HEK293 (cell line): ENCODE measurements around the gene UBASH3B.
A peak's percentile ranks its signal among the peaks of the same experiment; 100 is the strongest.

Experiments used
- BCL11A ChIP-seq: fragments of 450-650 bp; formaldehyde crosslinking; IDR thresholded peaks from 2 replicates; pipeline ENCODE4 v1.5.1; 2016; ENCODE audit warnings: low read depth, missing biosample characterization, missing genetic modification characterization
- BCL11B ChIP-seq: fragments of 450-650 bp; formaldehyde crosslinking; IDR thresholded peaks from 2 replicates; pipeline ENCODE4 v1.5.1; 2016; ENCODE audit warnings: low read depth, missing biosample characterization, missing genetic modification characterization
- ELK4 ChIP-seq: IDR thresholded peaks from 2 replicates; pipeline ENCODE4 v1.6.1; 2011; ENCODE audit warnings: mild to moderate bottlenecking, low read depth, low read length, borderline replicate concordance
- HOXA7 ChIP-seq: sonication (generic); formaldehyde crosslinking; IDR thresholded peaks from 2 replicates; pipeline ENCODE4 v1.8.1; 2022; ENCODE audit warnings: missing genetic modification reagents, borderline replicate concordance
- KLF7 ChIP-seq: fragments of 450-650 bp; formaldehyde crosslinking; IDR thresholded peaks from 2 replicates; pipeline ENCODE4 v1.5.1; 2016; ENCODE audit warnings: missing biosample characterization, missing genetic modification characterization, borderline replicate concordance
- OSR2 ChIP-seq: fragments of 450-650 bp; formaldehyde crosslinking; IDR thresholded peaks from 2 replicates; pipeline ENCODE4 v1.5.1; 2016; ENCODE audit warnings: missing biosample characterization, missing genetic modification characterization
- PRDM1 ChIP-seq: fragments of 450-650 bp; formaldehyde crosslinking; IDR thresholded peaks from 2 replicates; pipeline ENCODE4; 2016; ENCODE audit warnings: missing biosample characterization, missing genetic modification characterization
- SP3 ChIP-seq: fragments of 450-650 bp; formaldehyde crosslinking; IDR thresholded peaks from 2 replicates; pipeline ENCODE4 v1.5.1; 2016; ENCODE audit warnings: missing biosample characterization, missing genetic modification characterization
- ZNF133 ChIP-seq: fragments of 450-650 bp; formaldehyde crosslinking; IDR thresholded peaks from 2 replicates; pipeline ENCODE4 v1.5.1; 2016; ENCODE audit warnings: missing biosample characterization, missing genetic modification characterization
- ZNF138 ChIP-seq: fragments of 450-650 bp; formaldehyde crosslinking; IDR thresholded peaks from 2 replicates; pipeline ENCODE4 v1.5.1; 2016; ENCODE audit warnings: missing biosample characterization, missing genetic modification characterization, borderline replicate concordance
- ZNF146 ChIP-seq: fragments of 450-650 bp; formaldehyde crosslinking; IDR thresholded peaks from 2 replicates; pipeline ENCODE4 v1.5.1; 2016; ENCODE audit warnings: missing biosample characterization, missing genetic modification characterization
- ZNF214 ChIP-seq: fragments of 450-650 bp; formaldehyde crosslinking; IDR thresholded peaks from 2 replicates; pipeline ENCODE4 v1.5.1; 2017; ENCODE audit warnings: missing biosample characterization, mild to moderate bottlenecking, missing genetic modification characterization, borderline replicate concordance
- ZNF24 ChIP-seq: fragments of 450-650 bp; formaldehyde crosslinking; IDR thresholded peaks from 2 replicates; pipeline ENCODE4 v1.5.1; 2016; ENCODE audit warnings: missing biosample characterization, missing genetic modification characterization
- ZNF248 ChIP-seq: fragments of 450-650 bp; formaldehyde crosslinking; IDR thresholded peaks from 2 replicates; pipeline ENCODE4 v1.5.1; 2017; ENCODE audit warnings: missing biosample characterization, missing genetic modification characterization
- ZNF280C ChIP-seq: fragments of 450-650 bp; formaldehyde crosslinking; IDR thresholded peaks from 2 replicates; pipeline ENCODE4 v1.5.1; 2016; ENCODE audit warnings: missing biosample characterization, missing genetic modification characterization
- ZNF391 ChIP-seq: fragments of 450-650 bp; formaldehyde crosslinking; IDR thresholded peaks from 2 replicates; pipeline ENCODE4 v1.5.1; 2016; ENCODE audit warnings: low read depth, missing biosample characterization, missing genetic modification characterization, borderline replicate concordance
- ZNF394 ChIP-seq: fragments of 450-650 bp; formaldehyde crosslinking; IDR thresholded peaks from 2 replicates; pipeline ENCODE4 v1.5.1; 2016; ENCODE audit warnings: missing biosample characterization, missing genetic modification characterization, mild to moderate bottlenecking, moderate library complexity, borderline replicate concordance
- ZNF416 ChIP-seq: fragments of 450-650 bp; formaldehyde crosslinking; IDR thresholded peaks from 2 replicates; pipeline ENCODE4 v1.5.1; 2016; ENCODE audit warnings: missing biosample characterization, missing genetic modification characterization
- ZNF433 ChIP-seq: fragments of 450-650 bp; formaldehyde crosslinking; IDR thresholded peaks from 2 replicates; pipeline ENCODE4 v1.5.1; 2016; ENCODE audit warnings: missing biosample characterization, missing genetic modification characterization, low read depth
- ZNF549 ChIP-seq: fragments of 450-650 bp; IDR thresholded peaks from 2 replicates; pipeline ENCODE4 v1.5.1; 2018; ENCODE audit warnings: missing biosample characterization, missing genetic modification characterization, mild to moderate bottlenecking, inconsistent platforms, moderate library complexity
- ZNF560 ChIP-seq: fragments of 450-650 bp; formaldehyde crosslinking; IDR thresholded peaks from 2 replicates; pipeline ENCODE4 v1.5.1; 2017; ENCODE audit warnings: missing biosample characterization, missing genetic modification characterization, borderline replicate concordance
- ZNF701 ChIP-seq: fragments of 450-650 bp; formaldehyde crosslinking; IDR thresholded peaks from 2 replicates; pipeline ENCODE4 v1.5.1; 2016; ENCODE audit warnings: missing biosample characterization, missing genetic modification characterization
- ZNF785 ChIP-seq: fragments of 450-650 bp; formaldehyde crosslinking; IDR thresholded peaks from 2 replicates; pipeline ENCODE4 v1.5.1; 2016; ENCODE audit warnings: missing biosample characterization, missing genetic modification characterization
- ZNF791 ChIP-seq: fragments of 450-650 bp; formaldehyde crosslinking; IDR thresholded peaks from 2 replicates; pipeline ENCODE4 v1.5.1; 2016; ENCODE audit warnings: missing biosample characterization, missing genetic modification characterization
- ZSCAN18 ChIP-seq: fragments of 450-650 bp; formaldehyde crosslinking; IDR thresholded peaks from 2 replicates; pipeline ENCODE4 v1.5.1; 2016; ENCODE audit warnings: missing biosample characterization, missing genetic modification characterization
- ZSCAN5A ChIP-seq: fragments of 450-650 bp; formaldehyde crosslinking; IDR thresholded peaks from 2 replicates; pipeline ENCODE4 v1.5.1; 2016; ENCODE audit warnings: missing biosample characterization, missing genetic modification characterization
- TF ChIP-seq, protein P1 (sequence below): fragments of 450-650 bp; formaldehyde crosslinking; IDR thresholded peaks from 2 replicates; pipeline ENCODE4 v1.5.1; 2017; ENCODE audit warnings: missing biosample characterization, missing genetic modification characterization
- TF ChIP-seq, protein P2 (sequence below): fragments of 450-650 bp; formaldehyde crosslinking; IDR thresholded peaks from 2 replicates; pipeline ENCODE4 v1.5.1; 2016; ENCODE audit warnings: missing biosample characterization, missing genetic modification characterization
- TF ChIP-seq, protein P3 (sequence below): fragments of 450-650 bp; formaldehyde crosslinking; IDR thresholded peaks from 2 replicates; pipeline ENCODE4 v1.5.1; 2016; ENCODE audit warnings: missing biosample characterization, missing genetic modification characterization

The UBASH3B gene

DNA sequence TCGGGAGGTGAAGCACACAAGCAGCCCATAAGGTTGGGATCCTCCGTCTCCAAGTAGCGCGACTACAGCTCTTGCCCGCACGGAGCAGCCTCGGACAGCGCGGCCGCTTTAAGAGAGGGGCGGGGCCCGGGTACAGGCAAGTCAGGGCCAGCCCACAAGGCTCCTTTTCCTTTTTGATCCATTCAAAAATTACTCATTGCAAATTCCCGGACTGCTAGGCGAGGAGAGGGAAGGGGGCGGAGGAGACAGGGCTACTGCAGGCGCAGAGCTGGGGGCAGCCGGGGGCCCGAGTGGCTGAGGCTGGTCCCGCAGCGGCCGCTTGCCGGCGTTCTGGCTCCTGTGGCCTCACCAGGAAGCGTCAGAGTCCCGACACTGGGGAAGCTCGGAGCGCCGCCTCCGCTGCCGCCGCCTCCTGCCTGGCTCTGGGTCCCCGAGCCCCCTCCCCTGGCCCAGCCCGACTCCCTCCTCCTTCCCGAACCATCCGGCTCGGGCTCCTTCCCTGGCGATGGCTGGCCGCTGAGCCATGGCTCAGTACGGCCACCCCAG is at the start of gene UBASH3B (continued):
- no peak for TF ChIP-seq ELK4
- TF ChIP-seq ZNF24 (tag by site-specific recombination), result no peak
- 0 out of 2 replicates have a peak, but pooled peaks have one; percentile 33 for TF ChIP-seq ZNF391 (tag by site-specific recombination)
- TF ChIP-seq ZNF416, result no peak
- TF ChIP-seq ZNF138 (tag by site-specific recombination), result no peak
- peak; percentile 46; the same call in 1 of the 2 replicates for TF ChIP-seq OSR2 (tag by site-specific recombination)
- TF ChIP-seq, protein P1, sequence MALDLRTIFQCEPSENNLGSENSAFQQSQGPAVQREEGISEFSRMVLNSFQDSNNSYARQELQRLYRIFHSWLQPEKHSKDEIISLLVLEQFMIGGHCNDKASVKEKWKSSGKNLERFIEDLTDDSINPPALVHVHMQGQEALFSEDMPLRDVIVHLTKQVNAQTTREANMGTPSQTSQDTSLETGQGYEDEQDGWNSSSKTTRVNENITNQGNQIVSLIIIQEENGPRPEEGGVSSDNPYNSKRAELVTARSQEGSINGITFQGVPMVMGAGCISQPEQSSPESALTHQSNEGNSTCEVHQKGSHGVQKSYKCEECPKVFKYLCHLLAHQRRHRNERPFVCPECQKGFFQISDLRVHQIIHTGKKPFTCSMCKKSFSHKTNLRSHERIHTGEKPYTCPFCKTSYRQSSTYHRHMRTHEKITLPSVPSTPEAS (tag by site-specific recombination), result no peak
- no peak for TF ChIP-seq ZSCAN18 (tag by site-specific recombination)
- TF ChIP-seq PRDM1, result no peak
- no peak for TF ChIP-seq BCL11B (tag by site-specific recombination)
- no peak for TF ChIP-seq BCL11A (tag by site-specific recombination)
- no peak for TF ChIP-seq ZSCAN5A (tag by site-specific recombination)
- TF ChIP-seq ZNF549 (tag by site-specific recombination), result no peak
- TF ChIP-seq, protein P2, sequence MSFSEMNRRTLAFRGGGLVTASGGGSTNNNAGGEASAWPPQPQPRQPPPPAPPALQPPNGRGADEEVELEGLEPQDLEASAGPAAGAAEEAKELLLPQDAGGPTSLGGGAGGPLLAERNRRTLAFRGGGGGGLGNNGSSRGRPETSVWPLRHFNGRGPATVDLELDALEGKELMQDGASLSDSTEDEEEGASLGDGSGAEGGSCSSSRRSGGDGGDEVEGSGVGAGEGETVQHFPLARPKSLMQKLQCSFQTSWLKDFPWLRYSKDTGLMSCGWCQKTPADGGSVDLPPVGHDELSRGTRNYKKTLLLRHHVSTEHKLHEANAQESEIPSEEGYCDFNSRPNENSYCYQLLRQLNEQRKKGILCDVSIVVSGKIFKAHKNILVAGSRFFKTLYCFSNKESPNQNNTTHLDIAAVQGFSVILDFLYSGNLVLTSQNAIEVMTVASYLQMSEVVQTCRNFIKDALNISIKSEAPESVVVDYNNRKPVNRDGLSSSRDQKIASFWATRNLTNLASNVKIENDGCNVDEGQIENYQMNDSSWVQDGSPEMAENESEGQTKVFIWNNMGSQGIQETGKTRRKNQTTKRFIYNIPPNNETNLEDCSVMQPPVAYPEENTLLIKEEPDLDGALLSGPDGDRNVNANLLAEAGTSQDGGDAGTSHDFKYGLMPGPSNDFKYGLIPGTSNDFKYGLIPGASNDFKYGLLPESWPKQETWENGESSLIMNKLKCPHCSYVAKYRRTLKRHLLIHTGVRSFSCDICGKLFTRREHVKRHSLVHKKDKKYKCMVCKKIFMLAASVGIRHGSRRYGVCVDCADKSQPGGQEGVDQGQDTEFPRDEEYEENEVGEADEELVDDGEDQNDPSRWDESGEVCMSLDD (tag by site-specific recombination), result no peak
- no peak for TF ChIP-seq HOXA7 (CRISPR knock-in tag)
- TF ChIP-seq ZNF701 (tag by site-specific recombination), result no peak
- TF ChIP-seq ZNF133, result no peak
- TF ChIP-seq ZNF248 (tag by site-specific recombination), result no peak
- TF ChIP-seq ZNF214, result no peak
- TF ChIP-seq, protein P3, sequence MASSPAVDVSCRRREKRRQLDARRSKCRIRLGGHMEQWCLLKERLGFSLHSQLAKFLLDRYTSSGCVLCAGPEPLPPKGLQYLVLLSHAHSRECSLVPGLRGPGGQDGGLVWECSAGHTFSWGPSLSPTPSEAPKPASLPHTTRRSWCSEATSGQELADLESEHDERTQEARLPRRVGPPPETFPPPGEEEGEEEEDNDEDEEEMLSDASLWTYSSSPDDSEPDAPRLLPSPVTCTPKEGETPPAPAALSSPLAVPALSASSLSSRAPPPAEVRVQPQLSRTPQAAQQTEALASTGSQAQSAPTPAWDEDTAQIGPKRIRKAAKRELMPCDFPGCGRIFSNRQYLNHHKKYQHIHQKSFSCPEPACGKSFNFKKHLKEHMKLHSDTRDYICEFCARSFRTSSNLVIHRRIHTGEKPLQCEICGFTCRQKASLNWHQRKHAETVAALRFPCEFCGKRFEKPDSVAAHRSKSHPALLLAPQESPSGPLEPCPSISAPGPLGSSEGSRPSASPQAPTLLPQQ, result peak; percentile 97
- TF ChIP-seq ZNF433, result no peak
- no peak for TF ChIP-seq ZNF785 (tag by site-specific recombination)
- no peak for TF ChIP-seq KLF7
- no peak for TF ChIP-seq ZNF560 (tag by site-specific recombination)
- no peak for TF ChIP-seq ZNF280C (tag by site-specific recombination)
- TF ChIP-seq ZNF791 (tag by site-specific recombination), result no peak
- no peak for TF ChIP-seq ZNF146
- TF ChIP-seq ZNF394 (tag by site-specific recombination), result no peak
- TF ChIP-seq SP3 (tag by site-specific recombination), result peak; percentile 50; the same call in 1 of the 2 replicates
